IMR-90 (cell line): ENCODE results near the gene NADSYN1.

Experiments used
- BHLHE40 ChIP-seq: fragments of 150-350 bp; IDR thresholded peaks from 2 replicates; pipeline ENCODE4 v1.6.1; 2016; ENCODE audit warnings: mild to moderate bottlenecking, low read depth, low read length
- CHD1 ChIP-seq: IDR thresholded peaks from 2 replicates; pipeline ENCODE4 v1.6.1; 2012; ENCODE audit warnings: low read depth, low read length, improper control_type of control experiment
- CTCF ChIP-seq: conservative IDR thresholded peaks from 2 replicates; pipeline ENCODE4 v1.5.1; 2012; ENCODE audit warnings: mild to moderate bottlenecking, low read depth, low read length, improper control_type of control experiment
- MAFK ChIP-seq: IDR thresholded peaks from 2 replicates; pipeline ENCODE4 v1.6.1; 2012; ENCODE audit warnings: low read depth, low read length, improper control_type of control experiment
- MAZ ChIP-seq: IDR thresholded peaks from 2 replicates; pipeline ENCODE4 v1.6.1; 2012; ENCODE audit warnings: low read depth, mild to moderate bottlenecking, low read length, improper control_type of control experiment, moderate library complexity, borderline replicate concordance
- MXI1 ChIP-seq: IDR thresholded peaks from 2 replicates; pipeline ENCODE4 v1.6.1; 2012; ENCODE audit warnings: low read depth, mild to moderate bottlenecking, low read length, moderate library complexity, borderline replicate concordance
- NFE2L2 ChIP-seq: fragments of 150-350 bp; IDR thresholded peaks from 2 replicates; pipeline ENCODE4 v1.6.1; 2016; ENCODE audit warnings: low read depth, mild to moderate bottlenecking, low read length
- POLR2A ChIP-seq: IDR thresholded peaks from 2 replicates; pipeline ENCODE4 v1.6.1; 2012; ENCODE audit warnings: mild to moderate bottlenecking, low read depth, low read length
- RAD21 ChIP-seq: IDR thresholded peaks from 2 replicates; pipeline ENCODE4 v1.6.1; 2012; ENCODE audit warnings: low read length, improper control_type of control experiment
- RCOR1 ChIP-seq: IDR thresholded peaks from 2 replicates; pipeline ENCODE4 v1.6.1; 2012; ENCODE audit warnings: mild to moderate bottlenecking, low read length, improper control_type of control experiment; ENCODE audit not compliant: insufficient replicate concordance
- RFX5 ChIP-seq: IDR thresholded peaks from 2 replicates; pipeline ENCODE4 v1.8.0; 2012; ENCODE audit warnings: low read depth, mild to moderate bottlenecking, low read length, moderate library complexity
- USF2 ChIP-seq: fragments of 150-350 bp; IDR thresholded peaks from 2 replicates; pipeline ENCODE4 v1.6.1; 2017; ENCODE audit warnings: mild to moderate bottlenecking, antibody characterized with exemption, low read length, low read depth

GRCh38 chr11:71438650-71439049 is 14.4 kb upstream of the NADSYN1 start:
- no peak for TF ChIP-seq CTCF
- no peak for TF ChIP-seq RAD21
- no peak for TF ChIP-seq POLR2A
- TF ChIP-seq MAZ = no peak
- TF ChIP-seq CHD1 = no peak
- no peak for TF ChIP-seq NFE2L2
- no peak for TF ChIP-seq MAFK
- no peak for TF ChIP-seq RCOR1
- no peak for TF ChIP-seq MXI1
- TF ChIP-seq BHLHE40 = no peak
- TF ChIP-seq USF2 = no peak
- no peak for TF ChIP-seq RFX5
